Keratinocyte (primary cell): ENCODE measurements around the gene CARMIL1.

Experiments used
- EZH2 ChIP-seq: IDR thresholded peaks from one replicate; pipeline ENCODE4 v1.6.1; 2012; ENCODE audit warnings: inconsistent platforms, mild to moderate bottlenecking, low read length, moderate library complexity
- TF ChIP-seq, protein P1 (sequence below), 3 experiments: IDR thresholded peaks in 1 of 3; conservative IDR thresholded peaks in 1 of 3; optimal IDR thresholded peaks in 1 of 3; 2 replicates in 2 of 3; 3 replicates in 1 of 3; pipeline versions ENCODE3 to v1.5.1; 2011; ENCODE audit warnings: low read length in 3 of 3, mild to moderate bottlenecking in 3 of 3, moderate library complexity in 2 of 3, control low read depth in 1 of 3, inconsistent platforms in 1 of 3; ENCODE audit not compliant: insufficient read depth in 2 of 3; ENCODE audit errors: extremely low read depth in 1 of 3

- TF ChIP-seq, protein P1, sequence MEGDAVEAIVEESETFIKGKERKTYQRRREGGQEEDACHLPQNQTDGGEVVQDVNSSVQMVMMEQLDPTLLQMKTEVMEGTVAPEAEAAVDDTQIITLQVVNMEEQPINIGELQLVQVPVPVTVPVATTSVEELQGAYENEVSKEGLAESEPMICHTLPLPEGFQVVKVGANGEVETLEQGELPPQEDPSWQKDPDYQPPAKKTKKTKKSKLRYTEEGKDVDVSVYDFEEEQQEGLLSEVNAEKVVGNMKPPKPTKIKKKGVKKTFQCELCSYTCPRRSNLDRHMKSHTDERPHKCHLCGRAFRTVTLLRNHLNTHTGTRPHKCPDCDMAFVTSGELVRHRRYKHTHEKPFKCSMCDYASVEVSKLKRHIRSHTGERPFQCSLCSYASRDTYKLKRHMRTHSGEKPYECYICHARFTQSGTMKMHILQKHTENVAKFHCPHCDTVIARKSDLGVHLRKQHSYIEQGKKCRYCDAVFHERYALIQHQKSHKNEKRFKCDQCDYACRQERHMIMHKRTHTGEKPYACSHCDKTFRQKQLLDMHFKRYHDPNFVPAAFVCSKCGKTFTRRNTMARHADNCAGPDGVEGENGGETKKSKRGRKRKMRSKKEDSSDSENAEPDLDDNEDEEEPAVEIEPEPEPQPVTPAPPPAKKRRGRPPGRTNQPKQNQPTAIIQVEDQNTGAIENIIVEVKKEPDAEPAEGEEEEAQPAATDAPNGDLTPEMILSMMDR (optimal IDR thresholded peaks at IDR 0.05 in 1 of 3, IDR thresholded peaks at IDR 0.05 in 1 of 3, conservative IDR thresholded peaks at IDR 0.05 in 1 of 3; ENCODE audit: extremely low read depth in 1 of 3, insufficient read depth in 2 of 3, low read length in 3 of 3): no peak
- no peak for TF ChIP-seq EZH2
These were observed 152.8 kb downstream of the CARMIL1 start for GRCh38 chr6:25431975-25432307.
